ENCODE results near the gene PLCZ1.

Gene PLCZ1

DNA sequence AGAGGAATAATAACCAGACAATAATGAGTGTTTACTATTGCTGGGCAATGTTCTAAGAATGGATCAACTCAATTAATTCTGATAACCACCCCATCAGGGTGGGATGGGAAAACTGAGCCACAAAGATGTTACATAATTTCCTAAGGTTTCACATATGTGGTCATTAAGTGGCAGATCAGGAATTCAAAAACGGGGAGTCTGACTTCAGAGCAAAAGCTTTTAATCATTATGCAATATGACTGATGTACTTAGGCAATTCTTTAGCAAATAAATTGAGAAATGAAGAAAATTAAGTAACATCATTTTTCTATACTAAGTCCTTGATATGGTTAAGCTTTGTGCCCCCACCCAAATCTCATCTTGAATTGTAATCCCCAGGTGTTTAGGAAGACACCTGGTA is 53.4 kb downstream of the PLCZ1 start:
- H3K4me3 ChIP-seq (ENCODE audit: control insufficient read depth, low read depth, low read length): no peak overlapping the region
- TF ChIP-seq, protein P1, sequence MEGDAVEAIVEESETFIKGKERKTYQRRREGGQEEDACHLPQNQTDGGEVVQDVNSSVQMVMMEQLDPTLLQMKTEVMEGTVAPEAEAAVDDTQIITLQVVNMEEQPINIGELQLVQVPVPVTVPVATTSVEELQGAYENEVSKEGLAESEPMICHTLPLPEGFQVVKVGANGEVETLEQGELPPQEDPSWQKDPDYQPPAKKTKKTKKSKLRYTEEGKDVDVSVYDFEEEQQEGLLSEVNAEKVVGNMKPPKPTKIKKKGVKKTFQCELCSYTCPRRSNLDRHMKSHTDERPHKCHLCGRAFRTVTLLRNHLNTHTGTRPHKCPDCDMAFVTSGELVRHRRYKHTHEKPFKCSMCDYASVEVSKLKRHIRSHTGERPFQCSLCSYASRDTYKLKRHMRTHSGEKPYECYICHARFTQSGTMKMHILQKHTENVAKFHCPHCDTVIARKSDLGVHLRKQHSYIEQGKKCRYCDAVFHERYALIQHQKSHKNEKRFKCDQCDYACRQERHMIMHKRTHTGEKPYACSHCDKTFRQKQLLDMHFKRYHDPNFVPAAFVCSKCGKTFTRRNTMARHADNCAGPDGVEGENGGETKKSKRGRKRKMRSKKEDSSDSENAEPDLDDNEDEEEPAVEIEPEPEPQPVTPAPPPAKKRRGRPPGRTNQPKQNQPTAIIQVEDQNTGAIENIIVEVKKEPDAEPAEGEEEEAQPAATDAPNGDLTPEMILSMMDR (conservative IDR thresholded peaks at IDR 0.05; ENCODE audit: control insufficient read depth, insufficient read depth, low read depth, low read length): no peak
- peak; percentile 20 for DNase-seq (ENCODE audit: low read depth)

- no peak overlapping the region for H3K4me3 ChIP-seq (ENCODE audit: control insufficient read depth, low read depth, low read length)
- TF ChIP-seq, protein P1 (conservative IDR thresholded peaks at IDR 0.05; ENCODE audit: control insufficient read depth, insufficient read depth, low read depth, low read length): no peak
- DNase-seq (ENCODE audit: low read depth): peak; percentile 38
Observed at GRCh38 chr12:18683327-18684013, 54.3 kb downstream of the PLCZ1 start.

- TF ChIP-seq, protein P1 (conservative IDR thresholded peaks at IDR 0.05; ENCODE audit: control insufficient read depth, insufficient read depth, low read depth, low read length): no peak
- DNase-seq (ENCODE audit: low read depth): no peak
- H3K4me3 ChIP-seq (ENCODE audit: control insufficient read depth, low read depth, low read length): no peak overlapping the region
Observed at GRCh38 chr12:18681818-18682217, 56.0 kb downstream of the PLCZ1 start.

GRCh38 chr12:18676996-18677588 is 60.7 kb downstream of the PLCZ1 start:
- H3K4me3 ChIP-seq (ENCODE audit: control insufficient read depth, low read depth, low read length): no peak overlapping the region
- DNase-seq (ENCODE audit: low read depth): peak; percentile 38
- TF ChIP-seq, protein P1 (conservative IDR thresholded peaks at IDR 0.05; ENCODE audit: control insufficient read depth, insufficient read depth, low read depth, low read length): no peak

DNA sequence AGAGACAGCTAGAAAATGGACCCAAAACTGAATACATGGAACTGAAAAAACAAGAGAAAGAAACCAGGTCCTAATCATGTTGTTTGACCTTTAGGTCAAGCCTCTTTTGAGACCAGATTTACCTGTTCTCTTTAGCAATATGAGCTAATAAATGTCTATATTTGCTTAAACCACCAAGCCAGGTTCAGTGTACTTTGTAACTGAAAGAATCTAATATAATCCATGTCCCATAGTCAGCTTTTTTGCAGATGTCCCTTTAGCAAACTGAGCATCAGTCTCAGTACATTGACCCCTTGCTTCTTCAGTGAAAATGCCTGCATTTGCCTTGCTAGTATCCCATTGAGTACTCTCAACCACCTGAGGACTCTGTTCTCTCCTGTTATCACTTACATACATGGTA is 61.7 kb downstream of the PLCZ1 start:
- TF ChIP-seq, protein P1 (conservative IDR thresholded peaks at IDR 0.05; ENCODE audit: control insufficient read depth, insufficient read depth, low read depth, low read length): no peak
- H3K4me3 ChIP-seq (ENCODE audit: control insufficient read depth, low read depth, low read length): no peak overlapping the region
- DNase-seq (ENCODE audit: low read depth): no peak

DNA sequence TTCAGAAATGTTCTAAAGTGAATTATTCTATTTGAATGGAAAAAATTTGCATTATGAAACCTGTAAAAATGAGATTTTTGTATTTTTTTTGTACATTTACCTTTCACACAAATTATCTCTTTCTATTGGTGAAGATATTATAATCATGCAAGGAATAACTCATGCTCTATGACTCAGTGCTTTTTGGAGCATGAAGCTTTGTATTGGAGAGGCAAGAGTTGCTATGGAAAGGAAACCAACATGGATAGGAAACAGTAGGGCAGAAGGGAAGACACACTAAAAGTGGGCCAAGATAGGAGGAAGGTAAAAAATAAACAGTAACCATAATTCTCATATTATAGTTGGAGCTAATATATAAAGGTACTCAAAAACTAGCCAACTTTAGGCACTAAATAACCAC is 79.0 kb downstream of the PLCZ1 start:
- DNase-seq (ENCODE audit: low read depth): peak; percentile 8
- H3K4me3 ChIP-seq (ENCODE audit: control insufficient read depth, low read depth, low read length): no peak overlapping the region
- TF ChIP-seq, protein P1 (conservative IDR thresholded peaks at IDR 0.05; ENCODE audit: control insufficient read depth, insufficient read depth, low read depth, low read length): no peak

All from fibroblast of mammary gland (primary cell).